ENCODE results near the gene SUSD2. TPM values are rescaled to one million over a fixed set of nuclear protein-coding genes. Genes with fewer than 3 reads are reported as not detected.

SUSD2 gene
- total and polyA plus RNA-seq, 9 of the 15 experiments (the other 6 are each of a cell fraction or from before 2014, with no cell fraction given) = 0.01 to 0.16 (median 0.04) TPM; not detected in 4

DNA sequence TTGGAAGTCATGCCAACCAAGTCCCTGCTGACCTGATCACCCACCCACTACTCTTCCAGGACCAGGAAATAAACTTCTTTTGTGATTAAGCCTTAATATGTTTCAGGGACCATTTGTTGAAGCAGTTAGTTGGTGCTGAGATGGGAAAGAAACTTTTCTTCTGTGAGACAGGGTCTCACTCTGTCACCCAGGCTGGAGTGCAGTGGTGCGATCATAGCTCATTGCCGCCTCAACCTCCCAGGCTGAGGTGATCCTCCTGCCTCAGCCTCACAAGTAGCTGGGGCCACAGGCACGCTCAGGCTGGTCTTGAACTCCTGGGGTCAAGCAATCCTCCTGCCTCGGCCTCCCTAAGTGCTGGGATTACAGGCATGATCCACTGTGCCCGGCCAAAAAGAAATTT, 10.6 kb downstream of the SUSD2 start (continued):
- TF ChIP-seq, protein P1, sequence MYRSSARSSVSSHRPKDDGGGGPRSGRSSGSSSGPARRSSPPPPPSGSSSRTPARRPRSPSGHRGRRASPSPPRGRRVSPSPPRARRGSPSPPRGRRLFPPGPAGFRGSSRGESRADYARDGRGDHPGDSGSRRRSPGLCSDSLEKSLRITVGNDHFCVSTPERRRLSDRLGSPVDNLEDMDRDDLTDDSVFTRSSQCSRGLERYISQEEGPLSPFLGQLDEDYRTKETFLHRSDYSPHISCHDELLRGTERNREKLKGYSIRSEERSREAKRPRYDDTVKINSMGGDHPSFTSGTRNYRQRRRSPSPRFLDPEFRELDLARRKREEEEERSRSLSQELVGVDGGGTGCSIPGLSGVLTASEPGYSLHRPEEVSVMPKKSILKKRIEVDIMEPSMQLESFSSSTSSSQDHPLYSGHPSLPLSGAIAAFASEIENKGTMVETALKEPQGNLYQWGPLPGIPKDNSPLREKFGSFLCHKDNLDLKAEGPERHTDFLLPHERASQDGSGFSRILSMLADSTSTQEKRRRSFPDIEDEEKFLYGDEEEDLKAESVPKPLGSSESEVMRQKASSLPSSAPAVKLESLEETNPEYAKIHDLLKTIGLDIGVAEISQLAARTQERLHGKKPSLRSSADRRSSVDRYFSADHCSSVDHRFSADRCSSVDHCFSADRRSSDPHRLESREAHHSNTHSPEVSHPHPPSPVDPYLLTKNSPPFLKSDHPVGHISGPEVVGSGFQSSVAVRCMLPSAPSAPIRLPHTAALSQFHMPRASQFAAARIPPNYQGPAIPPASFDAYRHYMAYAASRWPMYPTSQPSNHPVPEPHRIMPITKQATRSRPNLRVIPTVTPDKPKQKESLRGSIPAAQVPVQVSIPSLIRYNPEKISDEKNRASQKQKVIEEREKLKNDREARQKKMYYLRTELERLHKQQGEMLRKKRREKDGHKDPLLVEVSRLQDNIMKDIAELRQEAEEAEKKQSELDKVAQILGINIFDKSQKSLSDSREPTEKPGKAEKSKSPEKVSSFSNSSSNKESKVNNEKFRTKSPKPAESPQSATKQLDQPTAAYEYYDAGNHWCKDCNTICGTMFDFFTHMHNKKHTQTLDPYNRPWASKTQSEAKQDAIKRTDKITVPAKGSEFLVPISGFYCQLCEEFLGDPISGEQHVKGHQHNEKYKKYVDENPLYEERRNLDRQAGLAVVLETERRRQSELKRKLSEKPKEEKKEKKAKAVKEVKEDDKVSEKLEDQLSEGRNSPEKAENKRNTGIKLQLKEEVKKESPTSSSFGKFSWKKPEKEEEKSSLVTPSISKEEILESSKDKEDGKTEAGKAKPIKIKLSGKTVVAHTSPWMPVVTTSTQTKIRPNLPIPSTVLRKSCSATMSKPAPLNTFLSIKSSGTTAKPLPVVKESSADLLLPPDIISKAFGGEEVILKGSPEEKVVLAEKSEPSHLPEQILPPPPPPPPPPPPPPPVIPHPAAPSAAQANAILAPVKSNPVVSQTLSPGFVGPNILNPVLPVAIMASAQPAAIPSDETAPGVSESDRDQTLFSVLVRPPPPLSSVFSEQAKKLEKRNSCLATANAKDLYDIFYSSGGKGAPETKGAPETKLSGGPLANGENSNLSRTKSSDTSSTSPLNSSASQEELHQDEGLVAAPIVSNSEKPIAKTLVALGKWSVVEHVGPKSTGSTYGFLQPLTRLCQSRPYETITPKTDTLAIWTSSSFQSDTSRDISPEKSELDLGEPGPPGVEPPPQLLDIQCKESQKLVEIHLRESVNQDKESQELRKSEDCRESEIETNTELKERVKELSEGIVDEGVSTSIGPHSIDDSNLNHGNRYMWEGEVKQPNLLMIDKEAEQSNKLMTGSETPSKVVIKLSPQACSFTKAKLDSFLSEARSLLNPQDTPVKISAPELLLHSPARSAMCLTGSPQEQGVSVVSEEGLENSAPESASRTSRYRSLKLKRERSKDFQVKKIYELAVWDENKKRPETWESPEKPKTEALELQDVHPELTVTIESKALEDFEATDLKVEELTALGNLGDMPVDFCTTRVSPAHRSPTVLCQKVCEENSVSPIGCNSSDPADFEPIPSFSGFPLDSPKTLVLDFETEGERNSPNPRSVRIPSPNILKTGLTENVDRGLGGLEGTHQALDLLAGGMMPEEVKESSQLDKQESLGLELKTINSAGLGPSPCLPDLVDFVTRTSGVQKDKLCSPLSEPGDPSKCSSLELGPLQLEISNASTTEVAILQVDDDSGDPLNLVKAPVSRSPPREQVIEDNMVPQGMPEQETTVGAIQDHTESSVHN (IDR thresholded peaks at IDR 0.05; ENCODE audit: borderline replicate concordance in 1 of 2, low read depth in 1 of 2) = no peak
- TF ChIP-seq NONO (IDR thresholded peaks at IDR 0.05; ENCODE audit: low read depth in 2 of 2, low read length in 1 of 2) = no peak
- TF ChIP-seq, protein P2, sequence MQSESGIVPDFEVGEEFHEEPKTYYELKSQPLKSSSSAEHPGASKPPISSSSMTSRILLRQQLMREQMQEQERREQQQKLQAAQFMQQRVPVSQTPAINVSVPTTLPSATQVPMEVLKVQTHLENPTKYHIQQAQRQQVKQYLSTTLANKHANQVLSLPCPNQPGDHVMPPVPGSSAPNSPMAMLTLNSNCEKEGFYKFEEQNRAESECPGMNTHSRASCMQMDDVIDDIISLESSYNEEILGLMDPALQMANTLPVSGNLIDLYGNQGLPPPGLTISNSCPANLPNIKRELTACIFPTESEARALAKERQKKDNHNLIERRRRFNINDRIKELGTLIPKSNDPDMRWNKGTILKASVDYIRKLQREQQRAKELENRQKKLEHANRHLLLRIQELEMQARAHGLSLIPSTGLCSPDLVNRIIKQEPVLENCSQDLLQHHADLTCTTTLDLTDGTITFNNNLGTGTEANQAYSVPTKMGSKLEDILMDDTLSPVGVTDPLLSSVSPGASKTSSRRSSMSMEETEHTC (IDR thresholded peaks at IDR 0.05) = no peak
- TF ChIP-seq SIRT6 (IDR thresholded peaks at IDR 0.05; ENCODE audit: low read depth, low read length) = no peak
- TF ChIP-seq PHTF2 (CRISPR knock-in tag; IDR thresholded peaks at IDR 0.05) = no peak
- TF ChIP-seq SMAD3 (CRISPR knock-in tag; conservative IDR thresholded peaks at IDR 0.05) = no peak
- no peak for TF ChIP-seq HDGF (IDR thresholded peaks at IDR 0.05)
- TF ChIP-seq HES1 (IDR thresholded peaks at IDR 0.05; ENCODE audit: low read depth) = no peak
